Keratinocyte (primary cell): Measurements from ENCODE around the gene HADH. TPM values are rescaled to one million over a fixed set of nuclear protein-coding genes. Genes with fewer than 3 reads are reported as not detected.

ENCODE experiments used
- DNase-seq: peaks from one replicate; pipeline ENCODE4 v3.0.0-alpha.2; 2011; ENCODE audit warnings: low read depth, missing footprints, low spot score
- FAIRE-seq: peaks from 2 replicates; lab custom pipeline; 2011; peaks lifted over from hg19 to GRCh38; lab: Jason Lieb, UNC
- H2AFZ ChIP-seq: 2 replicates; pipeline ENCODE4 v1.6.0; 2012; ENCODE audit warnings: low read length, control low read depth, inconsistent platforms; ENCODE audit not compliant: control insufficient read depth
- H3K27ac ChIP-seq: 2 replicates; pipeline ENCODE4 v1.5.1; 2011; ENCODE audit warnings: low read length; ENCODE audit not compliant: control insufficient read depth, insufficient read depth
- H3K27me3 ChIP-seq: 3 replicates; pipeline ENCODE4 v1.6.0; 2011; ENCODE audit warnings: low read length; ENCODE audit not compliant: control insufficient read depth, insufficient read depth; ENCODE audit errors: extremely low read depth
- H3K36me3 ChIP-seq, 2 experiments: 2 replicates in 1 of 2; 3 replicates in 1 of 2; pipeline ENCODE4 v1.5.1; 2011; ENCODE audit warnings: low read length in 2 of 2, mild to moderate bottlenecking in 1 of 2; ENCODE audit not compliant: control insufficient read depth in 2 of 2, insufficient read depth in 2 of 2; ENCODE audit errors: extremely low read depth in 1 of 2
- H3K4me1 ChIP-seq: 3 replicates; pipeline ENCODE4 v1.5.1; 2011; ENCODE audit warnings: low read length; ENCODE audit not compliant: control insufficient read depth, insufficient read depth; ENCODE audit errors: extremely low read depth
- H3K4me2 ChIP-seq: 3 replicates; pipeline ENCODE4 v1.6.0; 2011; ENCODE audit warnings: low read depth, low read length; ENCODE audit not compliant: control insufficient read depth, insufficient read depth; ENCODE audit errors: extremely low read depth
- H3K4me3 ChIP-seq, 3 experiments: fragments of 200-600 bp in 1 of 3; sonication (generic) in 1 of 3; 2 replicates in 2 of 3; 3 replicates in 1 of 3; pipeline ENCODE4 v1.5.1; 2011 to 2016; ENCODE audit warnings: low read length in 3 of 3, mild to moderate bottlenecking in 3 of 3, control low read depth in 2 of 3, inconsistent platforms in 1 of 3, low read depth in 1 of 3, mixed read lengths in 1 of 3, mixed run types in 1 of 3, moderate library complexity in 1 of 3; ENCODE audit not compliant: control insufficient read depth in 2 of 3, insufficient read depth in 2 of 3; ENCODE audit errors: extremely low read depth in 1 of 3
- H3K79me2 ChIP-seq: 2 replicates; pipeline ENCODE4 v1.6.0; 2012; ENCODE audit warnings: low read length; ENCODE audit not compliant: control insufficient read depth, insufficient read depth
- H3K9ac ChIP-seq: 3 replicates; pipeline ENCODE4 v1.6.0; 2011; ENCODE audit warnings: low read length; ENCODE audit not compliant: control insufficient read depth, insufficient read depth; ENCODE audit errors: extremely low read depth
- H3K9me1 ChIP-seq: 3 replicates; pipeline ENCODE4 v1.6.0; 2011; ENCODE audit warnings: low read length; ENCODE audit not compliant: control insufficient read depth, insufficient read depth; ENCODE audit errors: extremely low read depth
- H3K9me3 ChIP-seq: 2 replicates; pipeline ENCODE4 v1.5.1; 2012; ENCODE audit warnings: low read depth, low read length; ENCODE audit not compliant: control insufficient read depth
- H4K20me1 ChIP-seq: 3 replicates; pipeline ENCODE4 v1.6.0; 2011; ENCODE audit warnings: low read length; ENCODE audit not compliant: control insufficient read depth, insufficient read depth; ENCODE audit errors: extremely low read depth
- EZH2 ChIP-seq: IDR thresholded peaks from one replicate; pipeline ENCODE4 v1.6.1; 2012; ENCODE audit warnings: inconsistent platforms, mild to moderate bottlenecking, low read length, moderate library complexity
- dilution Hi-C: fragments of 300-500 bp; cut with MboI; formaldehyde crosslinking; loops from one replicate; pipeline ENCODE4 v1.7.0; 2020; ENCODE audit warnings: low sequenced_read_pairs; ENCODE audit not compliant: extremely low pct_ligation_motif_present
- polyA plus RNA-seq, 5 experiments: library from polyadenylated mRNA; depleted of rRNA in 3 of 5; stranded (reverse) in 3 of 5; stranded (forward) in 1 of 5; unstranded in 1 of 5; fragments of >200 nt; gene quantifications; 1 replicate in 1 of 5; 2 replicates in 3 of 5; 3 replicates in 1 of 5; pipeline versions ENCODE4 v1.2.1 to v1.2.3, GENCODE V29; 2011 to 2012; ENCODE audit warnings: missing spikeins in 2 of 5, low read depth in 1 of 5, low replicate concordance in 1 of 5
- TF ChIP-seq, protein P1 (sequence below), 3 experiments: IDR thresholded peaks in 1 of 3; conservative IDR thresholded peaks in 1 of 3; optimal IDR thresholded peaks in 1 of 3; 2 replicates in 2 of 3; 3 replicates in 1 of 3; pipeline versions ENCODE3 to v1.5.1; 2011; ENCODE audit warnings: low read length in 3 of 3, mild to moderate bottlenecking in 3 of 3, moderate library complexity in 2 of 3, control low read depth in 1 of 3, inconsistent platforms in 1 of 3; ENCODE audit not compliant: insufficient read depth in 2 of 3; ENCODE audit errors: extremely low read depth in 1 of 3

The HADH gene
- polyA plus RNA-seq, 1 donor (not counting 4 experiments of a cell fraction or from before 2014, with no cell fraction given) = 49.3 TPM

DNA sequence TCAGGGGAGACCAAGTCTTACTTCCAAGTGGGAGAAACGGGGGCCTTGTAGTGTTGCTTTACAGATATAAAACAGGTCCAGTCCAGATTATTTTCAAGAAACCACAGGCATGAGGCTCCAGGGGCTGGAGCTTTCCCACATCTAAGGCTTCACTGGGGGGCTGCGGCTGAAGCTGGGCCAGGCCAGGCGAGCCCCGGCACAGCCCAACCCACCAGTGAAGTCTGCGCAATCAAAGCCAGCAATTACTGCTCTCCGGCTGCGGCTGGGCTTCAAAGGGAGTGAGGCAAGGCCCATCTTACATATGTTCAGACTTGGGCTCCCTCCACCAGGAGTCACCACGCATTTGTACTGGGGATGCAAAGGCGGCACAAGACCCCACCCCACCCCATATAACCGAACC, 61.7 kb downstream of the HADH start:
- H3K79me2 ChIP-seq = no peaks in the 10 kb centered on the region
- FAIRE-seq = no peak
- dilution Hi-C loops = no loop called here
- TF ChIP-seq EZH2 = no peak
- TF ChIP-seq, protein P1, sequence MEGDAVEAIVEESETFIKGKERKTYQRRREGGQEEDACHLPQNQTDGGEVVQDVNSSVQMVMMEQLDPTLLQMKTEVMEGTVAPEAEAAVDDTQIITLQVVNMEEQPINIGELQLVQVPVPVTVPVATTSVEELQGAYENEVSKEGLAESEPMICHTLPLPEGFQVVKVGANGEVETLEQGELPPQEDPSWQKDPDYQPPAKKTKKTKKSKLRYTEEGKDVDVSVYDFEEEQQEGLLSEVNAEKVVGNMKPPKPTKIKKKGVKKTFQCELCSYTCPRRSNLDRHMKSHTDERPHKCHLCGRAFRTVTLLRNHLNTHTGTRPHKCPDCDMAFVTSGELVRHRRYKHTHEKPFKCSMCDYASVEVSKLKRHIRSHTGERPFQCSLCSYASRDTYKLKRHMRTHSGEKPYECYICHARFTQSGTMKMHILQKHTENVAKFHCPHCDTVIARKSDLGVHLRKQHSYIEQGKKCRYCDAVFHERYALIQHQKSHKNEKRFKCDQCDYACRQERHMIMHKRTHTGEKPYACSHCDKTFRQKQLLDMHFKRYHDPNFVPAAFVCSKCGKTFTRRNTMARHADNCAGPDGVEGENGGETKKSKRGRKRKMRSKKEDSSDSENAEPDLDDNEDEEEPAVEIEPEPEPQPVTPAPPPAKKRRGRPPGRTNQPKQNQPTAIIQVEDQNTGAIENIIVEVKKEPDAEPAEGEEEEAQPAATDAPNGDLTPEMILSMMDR (optimal IDR thresholded peaks at IDR 0.05 in 1 of 3, IDR thresholded peaks at IDR 0.05 in 1 of 3, conservative IDR thresholded peaks at IDR 0.05 in 1 of 3; ENCODE audit: extremely low read depth in 1 of 3, insufficient read depth in 2 of 3, low read length in 3 of 3) = no peak
- H4K20me1 ChIP-seq = no peaks in the 10 kb centered on the region
- no peak overlapping the region for H3K9ac ChIP-seq
- H3K4me3 ChIP-seq = no peak overlapping the region
- H3K4me2 ChIP-seq = no peak overlapping the region
- no peaks in the 10 kb centered on the region for H3K36me3 ChIP-seq
- H2AFZ ChIP-seq = no peak overlapping the region
- H3K9me3 ChIP-seq = no peaks in the 10 kb centered on the region
- no peak overlapping the region for H3K27ac ChIP-seq
- no peak for DNase-seq
- H3K9me1 ChIP-seq = no peaks in the 10 kb centered on the region
- no peaks in the 10 kb centered on the region for H3K4me1 ChIP-seq
- no peaks in the 10 kb centered on the region for H3K27me3 ChIP-seq

DNA sequence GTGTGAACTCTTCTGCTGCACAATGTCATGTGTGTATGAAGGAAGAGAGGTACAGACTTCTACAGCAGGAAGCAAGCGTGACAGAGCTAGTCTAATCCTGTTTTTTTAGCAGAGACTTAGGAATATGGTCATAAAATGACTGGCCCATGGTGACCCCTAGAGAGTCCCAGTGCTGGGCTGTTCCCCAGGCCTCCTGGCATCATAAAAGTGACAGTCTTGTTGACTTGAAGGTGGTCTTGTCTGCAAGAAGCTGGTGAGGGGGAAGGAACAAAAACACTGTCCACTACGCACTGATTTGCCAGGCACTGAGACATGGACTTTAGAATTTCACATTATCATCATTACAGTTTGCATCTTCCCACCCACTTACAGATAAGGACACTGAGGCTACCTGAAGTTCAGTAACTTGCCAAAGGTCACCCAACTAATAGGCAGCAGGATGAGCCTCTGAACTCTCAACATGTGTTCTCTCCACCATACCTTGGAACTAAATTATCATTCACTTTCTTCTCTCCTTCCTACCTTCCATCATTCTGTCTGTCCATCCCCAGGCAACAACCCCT, 63.0 kb downstream of the HADH start:
- no peak overlapping the region for H3K9ac ChIP-seq
- H3K4me1 ChIP-seq = no peaks in the 10 kb centered on the region
- H3K79me2 ChIP-seq = no peaks in the 10 kb centered on the region
- H4K20me1 ChIP-seq = no peaks in the 10 kb centered on the region
- DNase-seq (no peak), FAIRE-seq (no peak)
- H3K27me3 ChIP-seq = no peaks in the 10 kb centered on the region
- H3K36me3 ChIP-seq = no peaks in the 10 kb centered on the region
- TF ChIP-seq, protein P1 (optimal IDR thresholded peaks at IDR 0.05 in 1 of 3, IDR thresholded peaks at IDR 0.05 in 1 of 3, conservative IDR thresholded peaks at IDR 0.05 in 1 of 3; ENCODE audit: extremely low read depth in 1 of 3, insufficient read depth in 2 of 3, low read length in 3 of 3) = no peak
- TF ChIP-seq EZH2 = no peak
- H2AFZ ChIP-seq = no peak overlapping the region
- no peak overlapping the region for H3K27ac ChIP-seq
- no peaks in the 10 kb centered on the region for H3K9me3 ChIP-seq
- dilution Hi-C loops = no loop called here
- H3K4me3 ChIP-seq = no peak overlapping the region
- H3K4me2 ChIP-seq = no peak overlapping the region
- no peaks in the 10 kb centered on the region for H3K9me1 ChIP-seq
